H1 (cell line): ENCODE measurements around the gene RETREG1. TPM values are rescaled to one million over a fixed set of nuclear protein-coding genes. Genes with fewer than 3 reads are reported as not detected.

Experiments
- SIN3A ChIP-seq, 2 experiments: IDR thresholded peaks in 1 of 2; conservative IDR thresholded peaks in 1 of 2; 2 replicates each; pipeline ENCODE4 v1.6.1; 2011 to 2012; ENCODE audit warnings: low read length in 2 of 2, improper control_type of control experiment in 1 of 2, low read depth in 1 of 2, mild to moderate bottlenecking in 1 of 2
- TEAD4 ChIP-seq: IDR thresholded peaks from 2 replicates; pipeline ENCODE4 v1.6.1; 2012; ENCODE audit warnings: low read depth, low read length, inconsistent platforms, mixed read lengths
- polyA plus RNA-seq, 7 experiments: library from polyadenylated mRNA; depleted of rRNA in 3 of 7; stranded (reverse) in 5 of 7; unstranded in 2 of 7; fragments of >200 nt in 5 of 7; fragments of 200-250 nt in 2 of 7; gene quantifications; 1 replicate in 5 of 7; 2 replicates in 1 of 7; 4 replicates in 1 of 7; pipeline versions ENCODE4 v1.2.1 to v1.2.3, GENCODE V29; 2011 to 2013; ENCODE audit warnings: missing spikeins in 2 of 7, mixed read lengths in 2 of 7
- total RNA-seq: library from RNA; stranded (reverse); fragmentation: NEBNext Ultra II Directional; extraction: Animal tissue kit (Norgen Biotek cat#: 25700); gene quantifications from 2 replicates; pipeline ENCODE4 v1.2.1, GENCODE V29; 2021

Gene RETREG1
- total and polyA plus RNA-seq, 2 of the 8 experiments (the other 6 are each of a cell fraction or from before 2014, with no cell fraction given) = 0.62 to 1.9 TPM

DNA sequence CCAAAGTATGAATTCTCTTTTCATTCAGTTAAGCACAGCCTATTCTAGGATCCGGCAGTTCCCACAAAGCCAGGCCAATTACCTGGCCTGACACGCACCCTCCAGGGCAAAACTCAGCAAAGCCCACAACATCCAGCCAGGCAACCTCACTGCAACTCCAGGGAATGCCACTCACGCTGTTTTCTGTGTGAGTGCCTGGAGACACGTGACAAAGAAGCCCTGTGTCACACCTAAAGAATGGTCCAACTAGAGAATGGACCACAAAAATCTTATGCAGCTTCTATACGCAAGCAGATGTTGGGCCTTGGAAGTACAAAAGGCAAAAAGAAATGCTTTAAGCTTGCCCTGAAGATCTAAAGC is 20.2 kb downstream of the RETREG1 start (continued):
- TF ChIP-seq SIN3A (conservative IDR thresholded peaks at IDR 0.05 in 1 of 2, IDR thresholded peaks at IDR 0.05 in 1 of 2; ENCODE audit: low read depth in 1 of 2, low read length in 2 of 2) (no peak), TEAD4 (no peak)
